ENCODE data around the gene TRIM24. TPM values are rescaled to one million over a fixed set of nuclear protein-coding genes. Genes with fewer than 3 reads are reported as not detected.

Gene TRIM24
- total and polyA plus RNA-seq, 2 donors from 2014 or later: 7.6 to 16.8 TPM

DNA sequence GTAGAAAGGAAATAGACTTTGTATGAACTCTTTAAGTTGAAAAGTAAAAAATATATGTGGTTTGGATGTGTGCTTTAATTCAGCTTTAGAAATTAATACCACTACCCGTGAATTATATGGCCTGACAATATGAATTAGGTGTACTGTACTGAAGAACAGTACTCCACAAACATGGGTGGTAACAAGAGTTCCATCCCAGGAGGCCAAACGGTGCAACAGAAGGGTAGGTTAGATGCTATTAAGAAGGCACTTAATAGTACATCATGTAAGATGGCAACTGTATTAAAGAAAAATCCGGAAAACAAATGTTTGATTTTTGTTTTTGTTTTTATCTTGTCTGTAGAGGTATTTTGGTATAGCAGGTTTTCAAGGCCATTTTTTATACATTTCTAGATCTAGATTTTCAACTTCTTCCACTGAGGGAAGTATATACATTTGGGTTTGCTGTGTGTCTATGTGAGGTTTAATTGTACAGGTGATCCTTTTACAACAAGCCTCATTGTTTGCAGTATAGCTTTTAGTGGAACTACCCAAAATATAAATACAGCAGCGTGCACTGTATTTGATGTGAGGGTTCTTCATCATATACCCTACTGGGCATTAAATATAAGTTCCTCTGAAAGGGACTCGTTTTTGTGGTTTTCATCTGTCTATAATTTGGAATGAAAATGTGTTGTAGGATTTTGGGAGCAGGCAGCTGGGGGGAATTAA is 125.4 kb downstream of the TRIM24 start:
- H3K36me3 ChIP-seq (ENCODE audit: control insufficient read depth in 2 of 3, insufficient read depth in 3 of 3, low read length in 3 of 3): peaks cover 0 to 18% (median 4%) of the 10 kb centered on the region in 3 donors
- no peaks in the 10 kb centered on the region for H3K9me3 ChIP-seq (ENCODE audit: control insufficient read depth in 2 of 3, insufficient read depth in 1 of 3, low read length in 3 of 3)
- H3K4me1 ChIP-seq (ENCODE audit: control insufficient read depth in 2 of 3, insufficient read depth in 2 of 3, low read depth in 1 of 3, low read length in 3 of 3): no peaks in the 10 kb centered on the region
- H3K27ac ChIP-seq (ENCODE audit: low read depth in 2 of 2, low read length in 2 of 2): no peak overlapping the region
- FAIRE-seq (no peak), DNase-seq (no peak)
- no peaks in the 10 kb centered on the region for H3K27me3 ChIP-seq (ENCODE audit: control insufficient read depth, insufficient read depth, low read length)
- TF ChIP-seq, protein P1, sequence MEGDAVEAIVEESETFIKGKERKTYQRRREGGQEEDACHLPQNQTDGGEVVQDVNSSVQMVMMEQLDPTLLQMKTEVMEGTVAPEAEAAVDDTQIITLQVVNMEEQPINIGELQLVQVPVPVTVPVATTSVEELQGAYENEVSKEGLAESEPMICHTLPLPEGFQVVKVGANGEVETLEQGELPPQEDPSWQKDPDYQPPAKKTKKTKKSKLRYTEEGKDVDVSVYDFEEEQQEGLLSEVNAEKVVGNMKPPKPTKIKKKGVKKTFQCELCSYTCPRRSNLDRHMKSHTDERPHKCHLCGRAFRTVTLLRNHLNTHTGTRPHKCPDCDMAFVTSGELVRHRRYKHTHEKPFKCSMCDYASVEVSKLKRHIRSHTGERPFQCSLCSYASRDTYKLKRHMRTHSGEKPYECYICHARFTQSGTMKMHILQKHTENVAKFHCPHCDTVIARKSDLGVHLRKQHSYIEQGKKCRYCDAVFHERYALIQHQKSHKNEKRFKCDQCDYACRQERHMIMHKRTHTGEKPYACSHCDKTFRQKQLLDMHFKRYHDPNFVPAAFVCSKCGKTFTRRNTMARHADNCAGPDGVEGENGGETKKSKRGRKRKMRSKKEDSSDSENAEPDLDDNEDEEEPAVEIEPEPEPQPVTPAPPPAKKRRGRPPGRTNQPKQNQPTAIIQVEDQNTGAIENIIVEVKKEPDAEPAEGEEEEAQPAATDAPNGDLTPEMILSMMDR (IDR thresholded peaks at IDR 0.05; ENCODE audit: borderline replicate concordance, extremely low read depth, insufficient read depth): no peak
- no peak overlapping the region for H3K4me3 ChIP-seq (ENCODE audit: low read length in 3 of 3)
- intact Hi-C loops (cut with DNase I): no loop called here
- no peak overlapping the region for H3K9ac ChIP-seq (ENCODE audit: low read length in 3 of 3)

DNA sequence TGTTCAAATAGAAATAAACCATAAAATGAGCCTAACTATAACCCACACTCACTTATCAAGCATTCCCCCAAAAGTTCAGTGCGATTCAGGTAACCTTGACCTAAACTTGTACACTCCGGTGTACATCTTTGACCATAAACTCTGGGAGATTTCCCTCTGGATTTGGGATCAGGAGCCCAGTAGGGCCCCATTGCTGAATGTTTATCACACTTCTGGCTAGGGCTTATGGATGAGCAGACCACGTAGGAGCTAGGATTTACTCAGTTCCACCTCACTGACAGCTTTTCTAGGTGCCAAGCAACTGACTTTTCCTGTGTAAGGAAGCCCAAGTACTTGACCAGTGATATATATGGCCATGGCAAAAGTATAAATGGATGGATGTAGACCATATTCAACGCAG is 127.4 kb downstream of the TRIM24 start:
- DNase-seq (no peak), FAIRE-seq (no peak)
- H3K9ac ChIP-seq (ENCODE audit: low read length in 3 of 3): no peak overlapping the region
- no peaks in the 10 kb centered on the region for H3K9me3 ChIP-seq (ENCODE audit: control insufficient read depth in 2 of 3, insufficient read depth in 1 of 3, low read length in 3 of 3)
- H3K36me3 ChIP-seq (ENCODE audit: control insufficient read depth in 2 of 3, insufficient read depth in 3 of 3, low read length in 3 of 3): peaks cover 0 to 6% (median 0%) of the 10 kb centered on the region in 3 donors
- H3K27ac ChIP-seq (ENCODE audit: low read depth in 2 of 2, low read length in 2 of 2): no peak overlapping the region
- intact Hi-C loops (cut with DNase I): no loop called here
- H3K4me3 ChIP-seq (ENCODE audit: low read length in 3 of 3): no peak overlapping the region
- H3K27me3 ChIP-seq (ENCODE audit: control insufficient read depth, insufficient read depth, low read length): no peaks in the 10 kb centered on the region
- TF ChIP-seq, protein P1 (IDR thresholded peaks at IDR 0.05; ENCODE audit: borderline replicate concordance, extremely low read depth, insufficient read depth): no peak
- no peaks in the 10 kb centered on the region for H3K4me1 ChIP-seq (ENCODE audit: control insufficient read depth in 2 of 3, insufficient read depth in 2 of 3, low read depth in 1 of 3, low read length in 3 of 3)

DNA sequence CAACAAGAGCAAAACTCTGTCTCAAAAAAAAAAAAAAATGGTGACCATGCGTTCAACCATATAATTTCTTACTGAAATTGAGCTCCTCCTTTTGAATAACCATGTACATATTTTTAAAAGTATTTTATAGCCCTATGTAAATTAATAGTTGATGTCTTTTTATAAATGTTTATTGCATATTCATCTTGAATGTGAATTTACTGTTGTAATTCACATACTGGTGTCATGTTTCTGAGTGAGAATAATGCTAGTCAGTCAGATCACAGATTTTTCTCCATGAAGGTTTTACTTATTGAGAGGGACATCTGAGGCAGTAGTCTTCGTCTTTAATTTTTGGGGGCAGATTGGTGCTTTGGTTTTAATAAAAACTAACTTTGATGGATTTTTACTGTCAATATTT is 128.9 kb downstream of the TRIM24 start:
- Histone ChIP-seq H3K9ac (ENCODE audit: low read length in 3 of 3) (no peak overlapping the region), H3K4me3 (ENCODE audit: low read length in 3 of 3) (no peak overlapping the region), H3K9me3 (ENCODE audit: control insufficient read depth in 2 of 3, insufficient read depth in 1 of 3, low read length in 3 of 3) (no peaks in the 10 kb centered on the region), H3K36me3 (ENCODE audit: control insufficient read depth in 2 of 3, insufficient read depth in 3 of 3, low read length in 3 of 3) (peaks cover 0 to 6% (median 0%) of the 10 kb centered on the region in 3 donors), H3K27me3 (ENCODE audit: control insufficient read depth, insufficient read depth, low read length) (no peaks in the 10 kb centered on the region), H3K4me1 (ENCODE audit: control insufficient read depth in 2 of 3, insufficient read depth in 2 of 3, low read depth in 1 of 3, low read length in 3 of 3) (no peaks in the 10 kb centered on the region), H3K27ac (ENCODE audit: low read depth in 2 of 2, low read length in 2 of 2) (no peak overlapping the region)
- TF ChIP-seq, protein P1 (IDR thresholded peaks at IDR 0.05; ENCODE audit: borderline replicate concordance, extremely low read depth, insufficient read depth): no peak
- FAIRE-seq (no peak), DNase-seq (no peak)
- intact Hi-C loops (cut with DNase I): no loop called here

All from kidney (tissue), 14 donors.